ENCODE measurements around the gene TRIP10. TPM values are rescaled to one million over a fixed set of nuclear protein-coding genes. Genes with fewer than 3 reads are reported as not detected.

TRIP10 gene
- total and polyA plus RNA-seq, 2 of the 13 experiments (the other 11 are each of a cell fraction or from before 2014, with no cell fraction given), result 32.5 to 33.2 TPM

DNA sequence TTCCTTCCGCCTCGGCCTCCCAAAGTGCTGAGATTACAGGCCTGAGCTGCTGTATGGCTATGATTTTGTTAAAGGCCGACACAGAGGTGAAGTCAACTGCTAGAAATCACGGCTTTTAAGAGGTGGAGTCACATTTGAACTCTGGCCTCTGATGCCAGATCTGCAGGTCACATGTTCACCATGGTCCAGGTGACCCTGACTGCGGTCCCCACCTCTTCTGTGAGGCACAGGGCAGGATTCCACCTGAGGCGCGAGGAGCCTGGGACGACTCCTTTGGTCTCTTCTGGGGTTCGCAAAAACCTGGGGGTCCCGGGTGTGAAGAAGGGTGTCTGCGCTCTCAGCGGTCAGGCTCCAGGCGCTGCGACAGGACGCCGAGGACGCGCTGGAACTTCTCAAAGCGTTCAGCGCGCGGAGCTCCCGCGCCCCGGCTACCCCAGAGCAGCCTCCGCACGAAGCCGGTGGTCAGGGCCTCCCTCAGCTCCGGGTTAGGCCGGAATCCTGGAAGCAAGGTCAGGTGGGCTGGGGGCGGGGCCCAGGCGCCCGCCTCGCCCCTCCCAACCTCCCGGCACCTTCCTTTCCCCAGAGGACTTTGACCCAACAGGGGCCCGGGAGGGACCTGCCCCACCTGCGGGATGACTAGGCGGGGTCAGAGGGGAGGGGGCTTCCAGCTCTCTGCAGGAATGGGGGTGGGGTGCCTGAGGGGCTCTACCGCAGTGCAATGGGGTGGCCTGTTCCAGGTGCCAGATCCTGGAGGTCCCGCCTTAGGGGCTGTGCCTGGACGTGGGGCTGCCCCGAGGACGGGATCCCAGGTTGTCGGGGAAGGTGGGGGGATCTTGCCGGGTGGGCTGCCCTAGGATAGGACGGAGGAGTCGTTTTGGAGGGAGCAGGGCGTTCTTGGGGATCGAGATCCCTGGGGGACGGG, 13.0 kb downstream of the TRIP10 start (continued):
- TF ChIP-seq GFI1 (CRISPR knock-in tag; IDR thresholded peaks at IDR 0.05; ENCODE audit: borderline replicate concordance), result peak; percentile 99
- peak; percentile 72; the same call in 1 of the 2 replicates for TF ChIP-seq ZNF772 (CRISPR knock-in tag; IDR thresholded peaks at IDR 0.05)
- TF ChIP-seq RNF2 (conservative IDR thresholded peaks at IDR 0.05; ENCODE audit: low read depth), result no peak; the same call in 1 of the 2 replicates
- TF ChIP-seq ZNF770 (CRISPR knock-in tag; IDR thresholded peaks at IDR 0.05), result peak; percentile 99
- TF ChIP-seq, protein P1, sequence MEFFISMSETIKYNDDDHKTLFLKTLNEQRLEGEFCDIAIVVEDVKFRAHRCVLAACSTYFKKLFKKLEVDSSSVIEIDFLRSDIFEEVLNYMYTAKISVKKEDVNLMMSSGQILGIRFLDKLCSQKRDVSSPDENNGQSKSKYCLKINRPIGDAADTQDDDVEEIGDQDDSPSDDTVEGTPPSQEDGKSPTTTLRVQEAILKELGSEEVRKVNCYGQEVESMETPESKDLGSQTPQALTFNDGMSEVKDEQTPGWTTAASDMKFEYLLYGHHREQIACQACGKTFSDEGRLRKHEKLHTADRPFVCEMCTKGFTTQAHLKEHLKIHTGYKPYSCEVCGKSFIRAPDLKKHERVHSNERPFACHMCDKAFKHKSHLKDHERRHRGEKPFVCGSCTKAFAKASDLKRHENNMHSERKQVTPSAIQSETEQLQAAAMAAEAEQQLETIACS (CRISPR knock-in tag; IDR thresholded peaks at IDR 0.05), result no peak
- TF ChIP-seq WIZ (CRISPR knock-in tag; IDR thresholded peaks at IDR 0.05), result 0 out of 2 replicates have a peak, but pooled peaks have one; percentile 29
- TF ChIP-seq ZNF33A (CRISPR knock-in tag; IDR thresholded peaks at IDR 0.05; ENCODE audit: borderline replicate concordance), result no peak
- TF ChIP-seq ZUFSP (CRISPR knock-in tag; IDR thresholded peaks at IDR 0.05; ENCODE audit: borderline replicate concordance), result no peak
- TF ChIP-seq, protein P2, sequence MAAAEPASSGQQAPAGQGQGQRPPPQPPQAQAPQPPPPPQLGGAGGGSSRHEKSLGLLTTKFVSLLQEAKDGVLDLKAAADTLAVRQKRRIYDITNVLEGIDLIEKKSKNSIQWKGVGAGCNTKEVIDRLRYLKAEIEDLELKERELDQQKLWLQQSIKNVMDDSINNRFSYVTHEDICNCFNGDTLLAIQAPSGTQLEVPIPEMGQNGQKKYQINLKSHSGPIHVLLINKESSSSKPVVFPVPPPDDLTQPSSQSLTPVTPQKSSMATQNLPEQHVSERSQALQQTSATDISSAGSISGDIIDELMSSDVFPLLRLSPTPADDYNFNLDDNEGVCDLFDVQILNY (CRISPR knock-in tag; conservative IDR thresholded peaks at IDR 0.05), result no peak
- TF ChIP-seq ZNF678 (CRISPR knock-in tag; IDR thresholded peaks at IDR 0.05), result no peak
- no peak for TF ChIP-seq HOXA9 (CRISPR knock-in tag; IDR thresholded peaks at IDR 0.05; ENCODE audit: borderline replicate concordance)
- no peak for TF ChIP-seq ZNF850 (CRISPR knock-in tag; conservative IDR thresholded peaks at IDR 0.05)
- TF ChIP-seq SMARCE1 (IDR thresholded peaks at IDR 0.05; ENCODE audit: borderline replicate concordance), result no peak
- peak; percentile 52 for TF ChIP-seq ZNF574 (CRISPR knock-in tag; IDR thresholded peaks at IDR 0.05)
- TF ChIP-seq KMT2A (CRISPR knock-in tag; IDR thresholded peaks at IDR 0.05), result no peak
- peak; percentile 20; the same call in 1 of the 2 replicates for TF ChIP-seq ZFP91 (CRISPR knock-in tag; IDR thresholded peaks at IDR 0.05; ENCODE audit: borderline replicate concordance)
- TF ChIP-seq IKZF4 (CRISPR knock-in tag; IDR thresholded peaks at IDR 0.05; ENCODE audit: borderline replicate concordance, low read depth, not compliant biosample characterization), result no peak

Data from HepG2 (cell line).